Activated CD8-positive, alpha-beta memory T cell treated with anti-CD3 and anti-CD28 coated beads, Interleukin-2, amount 10 ng/mL, durations not matched to agents 7 days and 5 days (primary cell): Measurements from ENCODE around the gene NUP210. TPM values are rescaled to one million over a fixed set of nuclear protein-coding genes. Genes with fewer than 3 reads are reported as not detected.
"Not testable (repeated sequence)": the region's sequence is repeated elsewhere in the genome, so short reads cannot be mapped to it uniquely, and the experiment has no call there.

Experiments
- ATAC-seq: fragments of 150-1000 bp; cut with Tn5 transposase; one replicate; pipeline ENCODE4 v1.10.0; 2021; ENCODE audit warnings: moderate library complexity
- CTCF ChIA-PET: fragments of 350-600 bp; sonication (Branson Sonifier 250); formaldehyde crosslinking; loops from one replicate; lab custom pipeline; 2021; ENCODE audit warnings: antibody characterized with exemption; lab: Charles Lee
- DNase-seq: peaks from one replicate; pipeline ENCODE4 v3.0.0-alpha.2; 2020
- H3K27ac Mint-ChIP-seq: one replicate; pipeline ENCODE4 v1.8.0; 2021; ENCODE audit warnings: mild to moderate bottlenecking, mixed read lengths
- H3K27me3 Mint-ChIP-seq: one replicate; pipeline ENCODE4 v1.8.0; 2021; ENCODE audit warnings: mixed read lengths
- H3K36me3 Mint-ChIP-seq: one replicate; pipeline ENCODE4 v1.8.0; 2021; ENCODE audit warnings: mild to moderate bottlenecking, mixed read lengths
- H3K4me1 Mint-ChIP-seq: one replicate; pipeline ENCODE4 v1.8.0; 2021; ENCODE audit warnings: mixed read lengths
- H3K4me3 Mint-ChIP-seq: one replicate; pipeline ENCODE4 v1.8.0; 2021; ENCODE audit warnings: mild to moderate bottlenecking, moderate library complexity, mixed read lengths
- H3K9me3 Mint-ChIP-seq: one replicate; pipeline ENCODE4 v1.8.0; 2022; ENCODE audit warnings: low read depth, mixed read lengths
- total RNA-seq, 2 experiments: library from RNA; stranded (reverse); gene quantifications; one replicate each; pipeline ENCODE4 v1.2.3, GENCODE V29; 2021

NUP210 gene
- total RNA-seq, 2 experiments from 2014 or later: 186 to 236 TPM

DNA sequence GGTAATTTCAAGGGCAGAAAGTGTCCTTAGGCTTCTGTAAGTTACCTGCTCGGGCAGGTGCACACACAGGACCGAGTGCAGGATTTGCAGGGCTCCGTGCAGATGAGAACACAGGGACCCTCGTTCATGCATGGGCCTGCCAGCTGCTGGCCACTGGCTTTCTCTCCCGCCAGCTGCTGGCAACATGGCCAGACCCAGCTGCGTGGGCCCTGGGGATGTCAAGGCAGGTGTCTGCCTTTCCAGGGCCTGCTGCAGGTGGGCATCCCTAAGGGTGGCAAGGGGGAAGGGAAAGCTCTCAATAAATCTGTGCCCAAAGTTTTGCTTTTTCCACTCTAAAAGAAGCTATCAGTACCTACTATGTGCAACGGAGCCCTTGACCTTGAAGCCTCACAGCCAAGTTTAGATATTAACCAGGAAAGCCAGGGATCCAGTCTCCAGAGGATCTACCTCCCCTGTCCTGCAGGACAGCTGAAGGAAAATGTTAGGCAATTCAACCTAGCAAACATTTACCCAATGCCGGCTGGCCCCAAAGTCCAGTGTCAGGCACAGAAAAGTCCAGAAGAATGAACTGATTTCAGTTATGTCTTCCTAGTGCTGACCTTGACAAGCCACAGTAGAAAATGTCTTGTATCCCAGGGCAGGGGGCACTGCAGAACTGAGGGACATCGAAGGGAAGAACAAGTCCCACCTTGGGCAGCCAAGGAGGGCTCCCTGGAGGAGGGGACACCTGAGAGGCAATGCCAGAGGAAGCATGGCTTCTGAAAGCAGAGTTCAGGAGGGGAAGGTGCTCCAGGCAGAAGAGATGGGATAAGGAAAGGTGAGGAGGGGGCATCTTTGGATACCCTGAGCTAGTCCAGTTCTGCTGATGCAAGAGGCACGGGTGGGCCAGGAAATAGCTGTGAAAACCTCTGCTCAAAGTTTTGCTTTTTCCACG, 26.4 kb downstream of the NUP210 start:
- no peak for DNase-seq
- Mint-ChIP-seq H3K4me3 (no peak overlapping the region), H3K27me3 (no peaks in the 10 kb centered on the region), H3K4me1 (no peaks in the 10 kb centered on the region), H3K27ac (no peak overlapping the region), H3K9me3 (no peaks in the 10 kb centered on the region), H3K36me3 (peaks cover 60% of the 10 kb centered on the region)
- ATAC-seq: no peak
- CTCF ChIA-PET: interaction anchor here (0.9 to 4.1 kb wide), 3 partner anchors 59 to 302 kb away, joined by 3 to 32 read pairs (median 5); no protein-coding TSS in a partner anchor

DNA sequence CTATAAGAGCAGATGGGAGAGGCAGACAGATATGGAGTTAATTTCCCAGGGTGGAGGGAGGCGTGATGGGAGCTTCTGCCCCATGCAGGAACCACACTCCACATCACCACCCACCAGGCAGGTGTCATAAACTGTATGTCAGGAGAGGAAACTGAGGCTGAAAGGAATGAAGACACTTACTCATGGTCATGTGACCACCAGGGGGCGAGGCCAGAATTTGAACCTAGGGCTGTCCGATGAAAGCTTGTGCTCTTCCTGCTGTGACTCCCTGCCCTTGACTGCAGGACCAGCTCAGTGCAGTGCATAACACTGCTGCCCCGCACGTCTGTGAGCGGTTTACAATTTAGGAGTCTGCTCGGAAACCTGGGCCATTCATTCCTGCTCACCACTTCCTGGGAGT, 28.8 kb downstream of the NUP210 start:
- CTCF ChIA-PET: interaction anchor here (0.6 to 4.1 kb wide), 5 partner anchors 16 to 85 kb away, joined by 3 to 32 read pairs (median 4); no protein-coding TSS in a partner anchor
- Mint-ChIP-seq H3K36me3 (peaks cover 54% of the 10 kb centered on the region), H3K27ac (no peak overlapping the region)

DNA sequence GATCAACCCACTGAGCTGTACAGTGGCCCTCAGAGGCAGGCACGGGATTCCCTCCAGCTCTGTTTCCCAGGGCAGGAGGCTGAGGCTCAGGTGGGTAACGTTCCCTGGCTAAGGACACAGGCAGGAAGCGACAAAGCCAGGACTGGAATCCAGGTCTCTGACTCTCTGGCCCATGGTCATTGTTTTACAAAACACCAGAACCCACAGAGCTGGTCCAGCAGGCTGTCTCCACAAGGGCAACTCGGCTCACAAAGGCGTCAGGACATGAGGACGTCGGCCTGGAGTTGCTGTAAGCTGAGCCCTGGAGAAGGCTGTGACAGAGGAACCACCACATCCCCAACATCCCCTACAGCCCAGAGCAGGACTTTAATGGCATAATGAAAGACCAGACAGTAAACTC, 30.7 kb downstream of the NUP210 start:
- Mint-ChIP-seq H3K27ac (no peak overlapping the region), H3K9me3 (no peaks in the 10 kb centered on the region), H3K27me3 (no peaks in the 10 kb centered on the region), H3K4me3 (no peak overlapping the region), H3K36me3 (peaks cover 52% of the 10 kb centered on the region), H3K4me1 (peaks cover 2% of the 10 kb centered on the region)
- DNase-seq (no peak), ATAC-seq (no peak)
- CTCF ChIA-PET: interaction anchor here (1.1 to 3.6 kb wide), 2 partner anchors 63 to 72 kb away, joined by 5 to 12 read pairs; no protein-coding TSS in a partner anchor

More for the DNA sequence above, 28.8 kb downstream of the NUP210 start:
- Mint-ChIP-seq H3K9me3 (no peaks in the 10 kb centered on the region), H3K27me3 (no peaks in the 10 kb centered on the region), H3K4me3 (no peak overlapping the region), H3K4me1 (peaks cover 2% of the 10 kb centered on the region)
- no peak for DNase-seq
- ATAC-seq: no peak

DNA sequence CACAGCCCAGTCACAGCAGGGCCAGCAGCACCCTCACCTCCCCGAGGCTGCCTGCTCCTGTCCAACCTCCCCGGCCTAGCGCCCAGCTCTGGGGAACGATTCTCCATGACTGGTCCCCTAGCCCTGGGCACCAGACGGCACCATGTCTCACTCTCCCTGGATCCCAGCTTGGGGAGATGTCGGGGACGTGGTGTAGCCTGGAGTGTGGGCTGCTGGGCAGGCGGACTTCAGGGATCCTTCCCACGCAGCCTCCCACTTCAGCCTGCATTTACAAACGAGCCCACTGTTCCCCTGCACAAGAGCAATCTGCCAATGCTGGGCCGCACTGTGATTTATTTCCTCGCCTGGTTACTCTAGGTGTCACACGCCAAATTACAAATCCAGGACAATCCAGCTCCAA, 31.3 kb downstream of the NUP210 start:
- no peaks in the 10 kb centered on the region for H3K27me3 Mint-ChIP-seq
- no peak overlapping the region for H3K27ac Mint-ChIP-seq
- H3K4me3 Mint-ChIP-seq: no peak overlapping the region
- CTCF ChIA-PET: interaction anchor here (0.9 to 1.1 kb wide), 2 partner anchors 10 to 63 kb away, joined by 3 to 5 read pairs; no protein-coding TSS in a partner anchor
- no peaks in the 10 kb centered on the region for H3K9me3 Mint-ChIP-seq
- H3K4me1 Mint-ChIP-seq: peaks cover 2% of the 10 kb centered on the region
- peaks cover 52% of the 10 kb centered on the region for H3K36me3 Mint-ChIP-seq
- no peak for DNase-seq
- no peak for ATAC-seq

DNA sequence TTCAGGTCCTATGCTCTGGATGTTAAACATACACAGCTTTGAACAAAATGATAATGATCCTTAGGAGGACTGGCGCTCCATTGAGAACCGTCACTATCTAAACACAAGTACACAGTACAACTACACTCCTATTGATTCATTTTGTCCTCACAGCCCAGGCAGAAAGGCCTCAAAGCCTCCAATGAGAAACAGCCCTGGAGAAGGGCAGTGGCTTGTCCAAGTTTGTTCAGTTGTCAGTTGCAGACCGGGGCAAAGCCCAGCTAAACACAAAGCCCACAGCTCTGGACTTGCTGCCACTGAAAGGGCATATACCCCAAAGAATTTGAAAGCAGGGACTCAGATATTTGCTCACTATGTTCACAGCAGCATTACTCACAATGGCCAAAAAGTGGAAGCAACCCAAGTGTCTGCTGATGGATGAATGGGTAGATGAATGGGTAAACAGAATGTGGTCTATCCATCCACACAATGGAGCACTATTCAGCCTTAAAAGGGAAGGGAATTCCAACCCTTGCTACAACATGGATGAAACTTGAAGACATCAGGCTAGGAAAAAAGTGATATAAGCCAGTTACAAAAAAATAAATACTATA, 34.7 kb downstream of the NUP210 start:
- no peaks in the 10 kb centered on the region for H3K9me3 Mint-ChIP-seq
- H3K4me1 Mint-ChIP-seq: peaks cover 2% of the 10 kb centered on the region
- ATAC-seq: no peak
- no peak overlapping the region for H3K27ac Mint-ChIP-seq
- no peaks in the 10 kb centered on the region for H3K27me3 Mint-ChIP-seq
- no peak overlapping the region for H3K4me3 Mint-ChIP-seq
- CTCF ChIA-PET: no interaction called here
- H3K36me3 Mint-ChIP-seq: peaks cover 42% of the 10 kb centered on the region
- no peak for DNase-seq

DNA sequence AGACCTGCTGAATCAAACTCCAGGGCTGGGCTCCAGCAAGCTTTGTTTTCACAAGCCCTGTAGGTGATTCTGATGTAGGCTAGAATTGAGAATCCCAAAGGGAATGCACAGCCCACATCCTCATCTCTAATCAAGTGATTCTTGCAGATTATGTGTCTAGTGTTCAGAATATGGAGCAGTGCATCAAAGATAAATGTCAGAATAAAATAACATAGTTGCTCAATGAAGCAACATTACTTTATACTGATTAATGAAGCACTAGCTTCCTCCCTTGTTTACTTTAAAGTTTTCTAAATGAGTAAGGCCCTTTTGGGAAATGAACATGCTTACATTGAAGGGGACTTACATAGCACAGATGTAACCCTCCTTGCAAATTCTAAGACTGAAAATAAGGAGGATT, 39.2 kb downstream of the NUP210 start:
- H3K36me3 Mint-ChIP-seq: peaks cover 38% of the 10 kb centered on the region
- H3K9me3 Mint-ChIP-seq: no peaks in the 10 kb centered on the region
- no peak overlapping the region for H3K27ac Mint-ChIP-seq
- H3K4me1 Mint-ChIP-seq: no peaks in the 10 kb centered on the region
- DNase-seq (no peak), ATAC-seq (no peak)
- H3K27me3 Mint-ChIP-seq: no peaks in the 10 kb centered on the region
- CTCF ChIA-PET: interaction anchor here (0.7 kb wide), 1 partner anchor 289 kb away, joined by 3 read pairs; no protein-coding TSS in a partner anchor
- H3K4me3 Mint-ChIP-seq: no peak overlapping the region

DNA sequence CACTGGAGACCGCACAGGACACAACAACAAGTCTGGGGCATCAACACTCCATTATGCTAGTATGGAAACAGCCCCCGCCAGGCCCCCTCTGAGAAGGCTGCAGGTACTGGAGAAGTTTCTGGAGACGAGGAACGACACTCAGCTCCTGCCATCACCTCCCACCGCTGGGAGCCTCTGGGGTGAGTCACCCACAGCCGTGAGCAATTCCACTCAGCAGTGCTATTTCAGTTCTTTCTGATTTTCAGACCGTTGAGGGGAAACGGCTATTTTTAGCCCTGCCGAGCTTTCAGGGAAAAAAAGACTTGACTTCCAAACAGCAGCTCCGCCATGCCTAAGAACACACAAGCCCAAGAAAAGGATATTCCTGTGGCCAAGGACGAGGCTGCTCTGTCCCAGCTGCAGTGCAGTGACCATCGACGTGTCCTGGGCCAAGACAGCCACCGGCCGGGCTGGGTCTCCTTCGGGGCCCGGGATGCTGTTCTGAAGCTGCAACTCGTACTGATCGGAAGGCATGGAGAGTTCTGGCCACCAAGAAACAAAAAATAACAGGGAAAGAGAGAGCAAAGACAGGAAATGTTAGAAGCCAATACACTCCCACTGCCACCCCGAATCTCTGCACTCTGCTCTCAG, 40.8 kb downstream of the NUP210 start:
- no peak overlapping the region for H3K4me3 Mint-ChIP-seq
- H3K27me3 Mint-ChIP-seq: no peaks in the 10 kb centered on the region
- CTCF ChIA-PET: interaction anchor here (1.0 to 1.5 kb wide), 4 partner anchors 9 to 84 kb away, joined by 3 to 5 read pairs (median 3); no protein-coding TSS in a partner anchor
- H3K36me3 Mint-ChIP-seq: peaks cover 30% of the 10 kb centered on the region
- H3K9me3 Mint-ChIP-seq: no peaks in the 10 kb centered on the region
- ATAC-seq (no peak), DNase-seq (no peak)
- no peak overlapping the region for H3K27ac Mint-ChIP-seq
- H3K4me1 Mint-ChIP-seq: no peaks in the 10 kb centered on the region

DNA sequence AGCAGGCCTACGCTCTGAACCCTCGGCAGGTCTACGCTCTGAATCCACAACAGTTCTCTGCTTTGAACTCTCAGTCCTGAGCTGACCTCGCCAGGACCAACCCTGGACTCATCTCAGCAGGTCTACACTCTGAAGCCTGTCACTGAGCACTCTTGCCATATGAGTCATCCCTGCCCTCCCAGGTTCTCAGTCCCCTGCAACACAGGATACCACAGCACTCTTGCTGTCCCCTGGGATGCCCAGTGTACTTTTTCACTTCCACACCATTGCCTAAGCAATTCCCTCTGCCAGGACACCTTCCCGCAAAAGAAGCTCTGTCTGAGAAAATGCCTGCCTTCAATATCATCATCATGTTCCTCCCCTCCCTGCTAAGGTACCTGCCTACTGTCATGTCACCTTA, 42.0 kb downstream of the NUP210 start:
- CTCF ChIA-PET: interaction anchor here (1.5 kb wide), 1 partner anchor 10 kb away, joined by 3 read pairs; no protein-coding TSS in a partner anchor
- H3K9me3 Mint-ChIP-seq: no peaks in the 10 kb centered on the region
- H3K27me3 Mint-ChIP-seq: no peaks in the 10 kb centered on the region
- DNase-seq (no peak), ATAC-seq (no peak)
- H3K4me3 Mint-ChIP-seq: no peak overlapping the region
- H3K4me1 Mint-ChIP-seq: no peaks in the 10 kb centered on the region
- H3K36me3 Mint-ChIP-seq: peaks cover 24% of the 10 kb centered on the region
- peak overlapping the region; percentile 1 for H3K27ac Mint-ChIP-seq

DNA sequence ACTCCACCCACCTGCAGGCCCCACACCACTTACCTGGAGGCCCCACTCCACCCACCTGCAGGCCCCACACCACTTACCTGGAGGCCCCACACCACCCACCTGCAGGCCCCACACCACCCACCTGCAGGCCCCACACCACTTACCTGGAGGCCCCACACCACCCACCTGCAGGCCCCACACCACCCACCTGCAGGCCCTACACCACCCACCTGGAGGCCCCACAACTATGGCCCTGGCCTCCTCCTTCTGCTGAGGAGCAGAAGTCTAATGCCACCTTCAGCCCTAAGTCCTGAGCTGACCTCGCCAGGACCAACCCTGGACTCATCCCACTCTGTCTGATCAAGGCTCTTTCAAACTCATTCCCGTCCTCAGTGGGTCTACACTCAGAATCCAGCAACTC, 42.4 kb downstream of the NUP210 start:
- peaks cover 22% of the 10 kb centered on the region for H3K36me3 Mint-ChIP-seq
- CTCF ChIA-PET: interaction anchor here (1.5 kb wide), 1 partner anchor 10 kb away, joined by 3 read pairs; no protein-coding TSS in a partner anchor
- DNase-seq, H3K4me3 Mint-ChIP-seq, H3K27ac Mint-ChIP-seq, H3K4me1 Mint-ChIP-seq, H3K27me3 Mint-ChIP-seq, H3K9me3 Mint-ChIP-seq, ATAC-seq: not testable (repeated sequence)

DNA sequence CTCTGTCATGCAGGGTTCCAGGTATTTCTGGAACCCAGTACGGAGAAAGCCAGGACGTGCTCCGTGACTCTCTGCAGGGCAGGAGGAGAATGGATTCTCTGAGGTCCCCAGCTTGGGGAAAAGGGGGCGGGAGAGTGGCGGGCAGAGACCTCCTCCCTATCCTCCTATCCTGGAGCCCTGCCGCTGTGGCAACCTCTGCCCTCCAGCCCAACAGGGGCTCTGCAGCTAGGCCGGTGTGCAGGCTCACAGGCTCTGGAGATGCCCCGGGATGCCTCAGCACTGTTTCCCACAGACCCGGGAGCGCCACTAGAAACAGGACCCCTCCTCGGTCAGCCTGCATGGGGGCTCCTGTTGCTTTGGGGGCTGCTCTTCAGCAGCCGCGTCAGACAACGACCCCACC, 43.1 kb downstream of the NUP210 start:
- Mint-ChIP-seq H3K27ac (no peak overlapping the region), H3K4me1 (no peaks in the 10 kb centered on the region), H3K27me3 (no peaks in the 10 kb centered on the region), H3K36me3 (peaks cover 24% of the 10 kb centered on the region), H3K9me3 (no peaks in the 10 kb centered on the region), H3K4me3 (no peak overlapping the region)
- DNase-seq (no peak), ATAC-seq (no peak)
- CTCF ChIA-PET: no interaction called here

DNA sequence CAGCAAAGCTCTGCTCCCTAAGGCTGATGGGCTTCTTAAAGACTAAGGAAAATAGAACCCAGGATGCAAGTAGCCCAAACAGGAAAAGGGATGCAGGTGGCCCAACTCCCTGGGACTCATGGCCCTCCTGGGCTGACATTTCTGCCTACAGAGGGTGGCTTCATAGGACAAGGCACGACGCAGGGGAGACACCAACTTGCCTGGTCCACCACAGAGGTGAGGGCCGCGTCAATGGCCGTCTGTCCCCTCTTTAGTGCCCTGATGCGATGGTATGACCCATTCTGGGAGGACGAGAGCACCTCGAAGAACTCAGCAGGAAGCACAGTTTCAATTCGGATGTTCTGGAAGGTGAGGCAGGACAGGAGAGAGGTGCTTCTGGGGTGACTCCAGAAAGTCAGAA, 44.0 kb downstream of the NUP210 start:
- H3K4me3 Mint-ChIP-seq: no peak overlapping the region
- H3K27ac Mint-ChIP-seq: no peak overlapping the region
- no peaks in the 10 kb centered on the region for H3K4me1 Mint-ChIP-seq
- CTCF ChIA-PET: no interaction called here
- H3K9me3 Mint-ChIP-seq: no peaks in the 10 kb centered on the region
- H3K27me3 Mint-ChIP-seq: no peaks in the 10 kb centered on the region
- H3K36me3 Mint-ChIP-seq: peaks cover 29% of the 10 kb centered on the region
- DNase-seq (no peak), ATAC-seq (no peak)

DNA sequence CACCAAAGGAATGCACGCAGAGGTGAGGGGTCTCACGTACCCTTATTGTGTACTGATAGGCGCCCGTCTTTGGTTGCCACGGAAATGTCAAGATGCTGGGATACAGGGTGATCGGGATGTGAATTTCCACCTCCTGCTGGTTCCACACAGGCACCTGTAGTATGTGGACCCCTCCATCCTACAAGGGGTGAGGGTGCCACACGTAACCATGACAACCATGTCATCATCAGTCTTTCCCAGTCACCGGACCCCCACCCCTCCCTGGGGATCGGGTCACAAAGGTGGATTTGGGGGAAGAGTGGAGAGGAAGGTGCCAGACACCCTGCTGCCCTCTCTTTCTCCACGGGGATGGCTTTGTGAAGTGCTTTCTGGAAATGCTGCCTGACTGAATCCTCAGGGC, 44.7 kb downstream of the NUP210 start:
- ATAC-seq (no peak), DNase-seq (no peak)
- Mint-ChIP-seq H3K4me3 (no peak overlapping the region), H3K9me3 (no peaks in the 10 kb centered on the region), H3K27ac (no peak overlapping the region), H3K27me3 (no peaks in the 10 kb centered on the region), H3K36me3 (peaks cover 35% of the 10 kb centered on the region), H3K4me1 (no peaks in the 10 kb centered on the region)
- CTCF ChIA-PET: no interaction called here

DNA sequence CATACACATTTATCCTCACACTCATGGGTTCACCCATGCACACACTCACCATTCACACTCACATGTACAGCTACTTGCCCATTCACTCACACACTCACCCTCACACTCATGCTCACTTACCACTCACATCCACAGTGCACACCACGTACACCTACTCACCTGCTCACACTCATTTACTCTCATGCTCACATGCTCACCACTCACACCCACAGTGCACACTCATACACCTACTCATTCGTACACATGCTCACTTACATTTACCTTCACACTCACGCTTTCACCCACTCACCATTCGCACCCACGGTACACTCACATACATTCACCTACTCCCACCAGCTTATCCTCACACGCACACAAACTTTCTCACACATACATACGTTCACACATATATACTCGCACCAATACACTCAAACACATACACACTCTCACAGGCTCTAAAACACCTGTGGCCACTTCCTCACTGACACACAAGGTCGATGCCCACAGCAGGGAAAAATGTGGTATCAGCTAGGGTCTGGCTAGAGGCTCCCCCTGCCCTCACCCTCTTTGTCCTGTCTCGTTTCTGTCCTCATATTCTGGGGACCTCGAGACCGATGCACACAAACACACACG, 46.0 kb downstream of the NUP210 start:
- CTCF ChIA-PET: no interaction called here

More for the DNA sequence above, 46.0 kb downstream of the NUP210 start:
- no peak overlapping the region for H3K4me3 Mint-ChIP-seq
- no peak overlapping the region for H3K27ac Mint-ChIP-seq
- no peaks in the 10 kb centered on the region for H3K4me1 Mint-ChIP-seq
- no peaks in the 10 kb centered on the region for H3K27me3 Mint-ChIP-seq
- DNase-seq (no peak), ATAC-seq (no peak)
- H3K36me3 Mint-ChIP-seq: peaks cover 37% of the 10 kb centered on the region
- no peaks in the 10 kb centered on the region for H3K9me3 Mint-ChIP-seq
